Erythroblast (primary cell): ENCODE data around the gene RALY.

ENCODE experiments used
- DNase-seq, 2 experiments: peaks; one replicate each; lab custom pipeline; 2025; lab: John Stamatoyannopoulos, UW
- GATA1 ChIP-seq: IDR thresholded peaks from 2 replicates; pipeline ENCODE4 v1.6.1; 2011; ENCODE audit warnings: low read depth, mild to moderate bottlenecking, control low read depth, low read length, moderate library complexity
- POLR2A ChIP-seq: IDR thresholded peaks from 2 replicates; pipeline ENCODE4 v1.6.1; 2011; ENCODE audit warnings: mild to moderate bottlenecking, low read length

The RALY gene

GRCh38 chr20:33993576-33994221 is at the start of gene RALY:
RALY (plus strand) TSS chr20:33993911; CDS start chr20:34072075, 78,164 bp downstream.
- peak; percentile 91 to 95 for DNase-seq

GRCh38 chr20:33944914-33945313 is 48.8 kb upstream of the RALY start:
- TF ChIP-seq POLR2A = no peak
- TF ChIP-seq GATA1 = no peak
- DNase-seq = no peak

More at GRCh38 chr20:33993576-33994221, at the start of gene RALY:
- TF ChIP-seq GATA1 = no peak
- TF ChIP-seq POLR2A = peak; percentile 94

- TF ChIP-seq POLR2A (no peak), GATA1 (no peak)
- no peak for DNase-seq
These were observed 48.2 kb upstream of the RALY start for GRCh38 chr20:33945391-33946081.

- TF ChIP-seq POLR2A (no peak), GATA1 (no peak)
These were observed 45.9 kb upstream of the RALY start for GRCh38 chr20:33947709-33948295.

GRCh38 chr20:33948480-33948879 is 45.2 kb upstream of the RALY start:
- TF ChIP-seq POLR2A (no peak), GATA1 (no peak)
- DNase-seq = no peak

More at GRCh38 chr20:33947709-33948295, 45.9 kb upstream of the RALY start:
- peak; percentile 85 to 87 for DNase-seq

GRCh38 chr20:33951171-33951570 is 42.5 kb upstream of the RALY start:
- DNase-seq = no peak
- no peak for TF ChIP-seq GATA1

GRCh38 chr20:33954504-33954903 is 39.2 kb upstream of the RALY start:
- DNase-seq = no peak
- TF ChIP-seq POLR2A (no peak), GATA1 (no peak)

- DNase-seq = no peak
- TF ChIP-seq POLR2A (no peak), GATA1 (no peak)
These were observed 30.0 kb upstream of the RALY start for GRCh38 chr20:33963751-33964150.

GRCh38 chr20:33964441-33964840 is 29.3 kb upstream of the RALY start:
- no peak for DNase-seq
- TF ChIP-seq GATA1 (no peak), POLR2A (no peak)

- TF ChIP-seq GATA1 (no peak), POLR2A (no peak)
- DNase-seq = no peak
These were observed 26.6 kb upstream of the RALY start for GRCh38 chr20:33967126-33967525.

- no peak for DNase-seq
- TF ChIP-seq GATA1 (no peak), POLR2A (no peak)
These were observed 24.1 kb upstream of the RALY start for GRCh38 chr20:33969563-33969962.

GRCh38 chr20:33970229-33970628 is 23.5 kb upstream of the RALY start:
- DNase-seq = no peak
- TF ChIP-seq POLR2A = no peak
- TF ChIP-seq GATA1 = no peak

- no peak for DNase-seq
- no peak for TF ChIP-seq GATA1
These were observed 22.4 kb upstream of the RALY start for GRCh38 chr20:33971147-33971975.
